ENCODE data around the gene DTYMK. TPM values are rescaled to one million over a fixed set of nuclear protein-coding genes. Genes with fewer than 3 reads are reported as not detected.

The DTYMK gene
- total RNA-seq, 1 donor from 2014 or later: 26.1 TPM

GRCh38 chr2:241730671-241731293 is 44.2 kb upstream of the DTYMK start:
- Histone ChIP-seq H4K20me1 (ENCODE audit: insufficient read depth, low read length) (peaks cover 4% of the 10 kb centered on the region), H3K4me2 (ENCODE audit: low read length) (no peak overlapping the region), H3K4me1 (ENCODE audit: insufficient read depth, low read length) (peaks cover 11% of the 10 kb centered on the region), H2AFZ (ENCODE audit: low read depth, low read length) (no peak overlapping the region), H3K36me3 (ENCODE audit: insufficient read depth, low read length) (peaks cover 2% of the 10 kb centered on the region), H3K79me2 (ENCODE audit: insufficient read depth, low read length) (peaks cover 3% of the 10 kb centered on the region), H3K27me3 (ENCODE audit: insufficient read depth, low read length) (no peaks in the 10 kb centered on the region), H3K27ac (ENCODE audit: low read depth, low read length) (no peak overlapping the region), H3K4me3 (ENCODE audit: insufficient read depth, low read depth, low read length) (no peak overlapping the region), H3K9ac (ENCODE audit: low read length) (no peak overlapping the region), H3K9me3 (ENCODE audit: insufficient read depth, low read depth, low read length) (no peaks in the 10 kb centered on the region)
- Mint-ChIP-seq H3K9me3 (ENCODE audit: unreplicated experiment) (no peaks in the 10 kb centered on the region), H3K36me3 (ENCODE audit: low read depth, unreplicated experiment) (no peaks in the 10 kb centered on the region), H3K27ac (ENCODE audit: unreplicated experiment) (no peak overlapping the region), H3K4me1 (ENCODE audit: low read depth, unreplicated experiment) (no peaks in the 10 kb centered on the region), H3K4me3 (ENCODE audit: unreplicated experiment) (no peak overlapping the region), H3K27me3 (ENCODE audit: low read depth, unreplicated experiment) (peaks cover 2% of the 10 kb centered on the region)
- TF ChIP-seq, protein P1, sequence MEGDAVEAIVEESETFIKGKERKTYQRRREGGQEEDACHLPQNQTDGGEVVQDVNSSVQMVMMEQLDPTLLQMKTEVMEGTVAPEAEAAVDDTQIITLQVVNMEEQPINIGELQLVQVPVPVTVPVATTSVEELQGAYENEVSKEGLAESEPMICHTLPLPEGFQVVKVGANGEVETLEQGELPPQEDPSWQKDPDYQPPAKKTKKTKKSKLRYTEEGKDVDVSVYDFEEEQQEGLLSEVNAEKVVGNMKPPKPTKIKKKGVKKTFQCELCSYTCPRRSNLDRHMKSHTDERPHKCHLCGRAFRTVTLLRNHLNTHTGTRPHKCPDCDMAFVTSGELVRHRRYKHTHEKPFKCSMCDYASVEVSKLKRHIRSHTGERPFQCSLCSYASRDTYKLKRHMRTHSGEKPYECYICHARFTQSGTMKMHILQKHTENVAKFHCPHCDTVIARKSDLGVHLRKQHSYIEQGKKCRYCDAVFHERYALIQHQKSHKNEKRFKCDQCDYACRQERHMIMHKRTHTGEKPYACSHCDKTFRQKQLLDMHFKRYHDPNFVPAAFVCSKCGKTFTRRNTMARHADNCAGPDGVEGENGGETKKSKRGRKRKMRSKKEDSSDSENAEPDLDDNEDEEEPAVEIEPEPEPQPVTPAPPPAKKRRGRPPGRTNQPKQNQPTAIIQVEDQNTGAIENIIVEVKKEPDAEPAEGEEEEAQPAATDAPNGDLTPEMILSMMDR (IDR thresholded peaks at IDR 0.05; ENCODE audit: insufficient read depth, low read depth, low read length): no peak
- TF ChIP-seq EZH2 (IDR thresholded peaks at IDR 0.05; ENCODE audit: insufficient read depth, low read length): no peak
- DNase-seq (ENCODE audit: low read depth) (no peak), FAIRE-seq (no peak)

DNA sequence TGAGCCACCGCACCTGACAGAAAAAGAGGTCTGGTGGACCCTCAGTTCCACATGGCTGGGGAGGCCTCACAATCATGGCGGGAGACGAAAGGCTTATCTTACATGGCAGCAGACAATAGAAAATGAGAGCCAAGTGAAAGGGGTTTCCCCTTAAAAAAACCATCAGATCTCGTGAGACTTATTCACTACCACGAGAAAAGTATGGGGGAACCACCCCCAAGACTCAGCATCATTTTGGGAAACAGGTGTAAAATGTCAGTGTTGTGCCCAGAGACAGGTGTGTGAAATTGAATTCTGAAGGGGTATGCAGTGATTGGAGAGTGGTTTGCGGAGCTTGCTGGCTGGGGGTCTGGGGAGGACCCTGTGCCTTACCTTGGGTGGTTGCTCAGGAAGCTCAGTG is 43.3 kb upstream of the DTYMK start:
- no peaks in the 10 kb centered on the region for H4K20me1 ChIP-seq (ENCODE audit: insufficient read depth, low read length)
- H3K9me3 Mint-ChIP-seq (ENCODE audit: unreplicated experiment): no peaks in the 10 kb centered on the region
- TF ChIP-seq, protein P1 (IDR thresholded peaks at IDR 0.05; ENCODE audit: insufficient read depth, low read depth, low read length): no peak
- TF ChIP-seq EZH2 (IDR thresholded peaks at IDR 0.05; ENCODE audit: insufficient read depth, low read length): no peak
- peaks cover 4% of the 10 kb centered on the region for H3K4me1 ChIP-seq (ENCODE audit: insufficient read depth, low read length)
- FAIRE-seq (no peak), DNase-seq (ENCODE audit: low read depth) (no peak)
- no peak overlapping the region for H3K4me2 ChIP-seq (ENCODE audit: low read length)
- H3K36me3 ChIP-seq (ENCODE audit: insufficient read depth, low read length): peaks cover 2% of the 10 kb centered on the region
- no peak overlapping the region for H2AFZ ChIP-seq (ENCODE audit: low read depth, low read length)
- H3K27me3 Mint-ChIP-seq (ENCODE audit: low read depth, unreplicated experiment): peaks cover 2% of the 10 kb centered on the region
- H3K27ac ChIP-seq (ENCODE audit: low read depth, low read length): no peak overlapping the region
- no peak overlapping the region for H3K4me3 ChIP-seq (ENCODE audit: insufficient read depth, low read depth, low read length)
- no peaks in the 10 kb centered on the region for H3K27me3 ChIP-seq (ENCODE audit: insufficient read depth, low read length)
- H3K9me3 ChIP-seq (ENCODE audit: insufficient read depth, low read depth, low read length): no peaks in the 10 kb centered on the region
- H3K36me3 Mint-ChIP-seq (ENCODE audit: low read depth, unreplicated experiment): no peaks in the 10 kb centered on the region
- no peak overlapping the region for H3K9ac ChIP-seq (ENCODE audit: low read length)
- no peaks in the 10 kb centered on the region for H3K79me2 ChIP-seq (ENCODE audit: insufficient read depth, low read length)
- no peak overlapping the region for H3K4me3 Mint-ChIP-seq (ENCODE audit: unreplicated experiment)
- H3K27ac Mint-ChIP-seq (ENCODE audit: unreplicated experiment): no peak overlapping the region
- no peaks in the 10 kb centered on the region for H3K4me1 Mint-ChIP-seq (ENCODE audit: low read depth, unreplicated experiment)

DNA sequence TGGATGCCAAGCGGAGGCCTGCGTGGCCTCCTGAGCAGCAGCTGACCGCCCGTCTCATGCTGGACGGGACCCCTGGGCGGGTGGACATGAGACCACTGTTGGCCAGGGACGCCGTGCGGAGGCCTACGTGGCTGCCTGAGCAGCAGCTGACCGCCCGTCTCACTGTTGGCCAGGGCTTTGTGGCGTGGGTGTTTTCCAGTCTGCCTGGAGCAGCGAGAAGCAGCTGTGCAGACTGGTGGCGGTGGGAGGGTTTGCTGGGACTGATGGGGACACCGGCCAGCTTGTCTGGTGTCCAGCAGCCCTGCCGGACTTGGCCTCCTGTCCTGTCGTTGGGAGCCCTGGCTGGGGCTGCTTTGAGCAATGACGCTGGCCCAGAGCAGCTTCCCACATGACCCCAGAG is 42.0 kb upstream of the DTYMK start:
- Mint-ChIP-seq H3K27me3 (ENCODE audit: low read depth, unreplicated experiment) (peaks cover 2% of the 10 kb centered on the region), H3K4me3 (ENCODE audit: unreplicated experiment) (no peak overlapping the region), H3K36me3 (ENCODE audit: low read depth, unreplicated experiment) (peaks cover 10% of the 10 kb centered on the region), H3K27ac (ENCODE audit: unreplicated experiment) (no peak overlapping the region), H3K4me1 (ENCODE audit: low read depth, unreplicated experiment) (no peaks in the 10 kb centered on the region), H3K9me3 (ENCODE audit: unreplicated experiment) (no peaks in the 10 kb centered on the region)
- no peaks in the 10 kb centered on the region for H3K79me2 ChIP-seq (ENCODE audit: insufficient read depth, low read length)
- no peaks in the 10 kb centered on the region for H3K27me3 ChIP-seq (ENCODE audit: insufficient read depth, low read length)
- H3K4me3 ChIP-seq (ENCODE audit: insufficient read depth, low read depth, low read length): no peak overlapping the region
- no peaks in the 10 kb centered on the region for H3K4me1 ChIP-seq (ENCODE audit: insufficient read depth, low read length)
- H2AFZ ChIP-seq (ENCODE audit: low read depth, low read length): no peak overlapping the region
- H3K9ac ChIP-seq (ENCODE audit: low read length): no peak overlapping the region
- H3K9me3 ChIP-seq (ENCODE audit: insufficient read depth, low read depth, low read length): no peaks in the 10 kb centered on the region
- FAIRE-seq: no peak
- H3K27ac ChIP-seq (ENCODE audit: low read depth, low read length): no peak overlapping the region
- no peak for DNase-seq (ENCODE audit: low read depth)
- H3K36me3 ChIP-seq (ENCODE audit: insufficient read depth, low read length): peaks cover 2% of the 10 kb centered on the region
- TF ChIP-seq, protein P1 (IDR thresholded peaks at IDR 0.05; ENCODE audit: insufficient read depth, low read depth, low read length): no peak
- TF ChIP-seq EZH2 (IDR thresholded peaks at IDR 0.05; ENCODE audit: insufficient read depth, low read length): no peak
- no peak overlapping the region for H3K4me2 ChIP-seq (ENCODE audit: low read length)
- H4K20me1 ChIP-seq (ENCODE audit: insufficient read depth, low read length): no peaks in the 10 kb centered on the region
